K562 (cell line): ENCODE results near the gene CTF1. TPM values are rescaled to one million over a fixed set of nuclear protein-coding genes. Genes with fewer than 3 reads are reported as not detected.
A peak's percentile ranks its signal among the peaks of the same experiment; 100 is the strongest.

Experiments
- ATAC-seq: fragments of 200-7000 bp; cut with Tn5 transposase; 3 replicates; pipeline ENCODE4 v1.9.1; 2020; ENCODE audit warnings: moderate library complexity
- BruUV-seq: library from RNA; stranded (reverse); fragments of 400-500 nt; replicated peaks from 2 replicates; lab custom pipeline; 2021; lab: Mats Ljungman, UMichigan
- CTCF ChIA-PET: fragments of 300-600 bp; formaldehyde crosslinking; extraction: SDS; loops from one replicate; lab custom pipeline; 2021; ENCODE audit warnings: low intra/inter-chr PET ratio; lab: Yijun Ruan, JAX
- POLR2A ChIA-PET: fragments of 300-600, 350-650 bp; sonication (Branson Sonifier 250); formaldehyde crosslinking; extraction: SDS; loops from one replicate; lab custom pipeline; 2021; ENCODE audit warnings: antibody characterized with exemption, inconsistent platforms; lab: Yijun Ruan, JAX
- DNase-seq, 4 experiments: peaks; one replicate each; pipeline versions ENCODE4 v3.0.0 to v3.0.0-alpha.2; 2011 to 2018; ENCODE audit warnings: low spot score in 3 of 4, mixed read lengths in 3 of 4; ENCODE audit errors: extremely low read depth in 1 of 4
- FAIRE-seq: peaks from 2 replicates; lab custom pipeline; 2011; peaks lifted over from hg19 to GRCh38; lab: Jason Lieb, UNC
- H2AFZ ChIP-seq: 2 replicates; pipeline ENCODE4 v1.6.0; 2011; ENCODE audit warnings: low read depth, low read length, control low read depth, inconsistent platforms
- H3K27ac ChIP-seq: fragments of 200-600 bp; 3 replicates; pipeline ENCODE4 v1.8.0; 2011; ENCODE audit warnings: low read depth, mild to moderate bottlenecking, control low read depth, inconsistent platforms, low read length, moderate library complexity, mixed read lengths; ENCODE audit errors: extremely low read depth
- H3K27me3 ChIP-seq, 2 experiments: fragments of 300-600 bp in 1 of 2; 2 replicates in 1 of 2; 3 replicates in 1 of 2; pipeline versions ENCODE4 v1.6.0 to v1.8.0; 2011; ENCODE audit warnings: inconsistent platforms in 2 of 2, low read length in 2 of 2, mild to moderate bottlenecking in 1 of 2, mixed read lengths in 1 of 2, moderate library complexity in 1 of 2; ENCODE audit not compliant: control insufficient read depth in 2 of 2, insufficient read depth in 2 of 2
- H3K36me3 ChIP-seq: fragments of 300-600 bp; 3 replicates; pipeline ENCODE4 v1.8.0; 2011; ENCODE audit warnings: mild to moderate bottlenecking, low read length, inconsistent platforms; ENCODE audit not compliant: control insufficient read depth, insufficient read depth
- H3K4me1 ChIP-seq, 2 experiments: fragments of 200-600 bp in 1 of 2; replicated peaks in 1 of 2; 2 replicates in 1 of 2; 3 replicates in 1 of 2; pipeline versions ENCODE4 v1.5.1 to v1.8.0; 2011; ENCODE audit warnings: inconsistent platforms in 2 of 2, low read length in 2 of 2, mild to moderate bottlenecking in 1 of 2, mixed read lengths in 1 of 2, moderate library complexity in 1 of 2; ENCODE audit not compliant: control insufficient read depth in 2 of 2, insufficient read depth in 2 of 2
- H3K4me2 ChIP-seq: 2 replicates; pipeline ENCODE4 v1.6.1; 2011; ENCODE audit warnings: low read length, control low read depth, inconsistent platforms, mixed read lengths; ENCODE audit not compliant: insufficient read depth
- H3K4me3 ChIP-seq: fragments of 200-600 bp; sonication (generic), shearing (Covaris generic); 2 replicates; pipeline ENCODE4 v1.5.1; 2016; ENCODE audit warnings: control low read depth, inconsistent platforms
- H3K79me2 ChIP-seq: fragments of 200-600 bp; 3 replicates; pipeline ENCODE4 v1.8.0; 2011; ENCODE audit warnings: low read length, inconsistent platforms; ENCODE audit not compliant: control insufficient read depth, insufficient read depth
- H3K9ac ChIP-seq, 2 experiments: 2 replicates each; pipeline versions ENCODE4 v1.6.0 to v1.6.1; 2011; ENCODE audit warnings: low read depth in 2 of 2, low read length in 2 of 2, control low read depth in 1 of 2, inconsistent platforms in 1 of 2, mild to moderate bottlenecking in 1 of 2, mixed read lengths in 1 of 2; ENCODE audit not compliant: insufficient read depth in 1 of 2
- H3K9me1 ChIP-seq: one replicate; pipeline ENCODE4 v1.6.0; 2011; ENCODE audit warnings: inconsistent platforms, mild to moderate bottlenecking, low read length, moderate library complexity; ENCODE audit not compliant: control insufficient read depth, insufficient read depth
- H3K9me3 ChIP-seq: replicated peaks from 2 replicates; pipeline ENCODE4 v1.5.1; 2011; ENCODE audit warnings: low read depth, low read length, inconsistent platforms; ENCODE audit not compliant: control insufficient read depth, insufficient read depth
- H4K20me1 ChIP-seq: replicated peaks from 2 replicates; pipeline ENCODE4 v1.6.1; 2011; ENCODE audit warnings: low read length, inconsistent platforms, mixed read lengths; ENCODE audit not compliant: control insufficient read depth, insufficient read depth
- ADNP ChIP-seq: fragments of 200-800 bp; sonication (Bioruptor generic); IDR thresholded peaks from 2 replicates; pipeline ENCODE4 v1.6.1; 2016; ENCODE audit warnings: missing genetic modification characterization, missing compliant biosample characterization
- BCOR ChIP-seq: fragments of 450-650 bp; IDR thresholded peaks from 2 replicates; pipeline ENCODE4 v1.6.1; 2016
- KDM1A ChIP-seq, 2 experiments: fragments of 450-650 bp; IDR thresholded peaks; 2 replicates each; pipeline ENCODE4 v1.6.1; 2016; ENCODE audit warnings: mild to moderate bottlenecking in 2 of 2
- RBM25 ChIP-seq: fragments of 200-400 bp; formaldehyde crosslinking; IDR thresholded peaks from 2 replicates; pipeline ENCODE4 v1.6.1; 2018; ENCODE audit warnings: low read length, low read depth, moderate library complexity; ENCODE audit not compliant: severe bottlenecking
- SPI1 ChIP-seq: IDR thresholded peaks from 2 replicates; pipeline ENCODE4 v1.6.1; 2011; ENCODE audit warnings: low read depth, low read length, control low read depth, borderline replicate concordance
- WGBS: fragments of 100-300 bp; shearing (Covaris generic); methylation state at CpG from one replicate; pipeline ENCODE4 v1.1.6; 2016; ENCODE audit warnings: low coverage, mixed read lengths; ENCODE audit not compliant: insufficient coverage; ENCODE audit errors: missing lambda C conversion rate; 5-methylcytosine and 5-hydroxymethylcytosine counted together
- in situ Hi-C: fragments of 300-500 bp; cut with MboI; formaldehyde crosslinking; loops from 4 replicates; pipeline ENCODE4 v1.15.0; 2018; ENCODE audit warnings: inconsistent platforms, mixed read lengths
- intact Hi-C: fragments of 100-400 bp; cut with micrococcal nuclease; formaldehyde crosslinking; loops from 2 replicates; pipeline ENCODE4 v1.14.2; 2022
- polyA plus RNA-seq, 8 experiments: library from polyadenylated mRNA; depleted of rRNA in 4 of 8; stranded (reverse) in 5 of 8; unstranded in 3 of 8; fragments of >200 nt; fragmentation: Nextera tagmentation in 2 of 8; fragmentation: Illumina TruSeq in 1 of 8; extraction: Ambion mirVana in 2 of 8; extraction: Trizol in 1 of 8; gene quantifications; 2 replicates each; pipeline versions ENCODE4 v1.2.1 to v1.2.3, GENCODE V29; 2011 to 2014; ENCODE audit warnings: inconsistent platforms in 1 of 8, missing spikeins in 1 of 8
- total RNA-seq, 7 experiments: library from RNA; depleted of rRNA in 6 of 7; stranded (reverse); fragments of >200 nt in 6 of 7; fragmentation: Illumina TruSeq in 2 of 7; extraction: Trizol in 2 of 7; gene quantifications; 2 replicates each; pipeline versions ENCODE4 v1.2.1 to v1.2.3, GENCODE V29; 2011 to 2021; ENCODE audit warnings: low replicate concordance in 1 of 7
- TF ChIP-seq, protein P1 (sequence below): fragments of 450-650 bp; IDR thresholded peaks from 2 replicates; pipeline ENCODE4 v1.6.1; 2016; ENCODE audit warnings: borderline replicate concordance

CTF1 gene
- total and polyA plus RNA-seq, 9 of the 15 experiments (the other 6 are each of a cell fraction or from before 2014, with no cell fraction given) = 0.24 to 2.5 (median 0.44) TPM

DNA sequence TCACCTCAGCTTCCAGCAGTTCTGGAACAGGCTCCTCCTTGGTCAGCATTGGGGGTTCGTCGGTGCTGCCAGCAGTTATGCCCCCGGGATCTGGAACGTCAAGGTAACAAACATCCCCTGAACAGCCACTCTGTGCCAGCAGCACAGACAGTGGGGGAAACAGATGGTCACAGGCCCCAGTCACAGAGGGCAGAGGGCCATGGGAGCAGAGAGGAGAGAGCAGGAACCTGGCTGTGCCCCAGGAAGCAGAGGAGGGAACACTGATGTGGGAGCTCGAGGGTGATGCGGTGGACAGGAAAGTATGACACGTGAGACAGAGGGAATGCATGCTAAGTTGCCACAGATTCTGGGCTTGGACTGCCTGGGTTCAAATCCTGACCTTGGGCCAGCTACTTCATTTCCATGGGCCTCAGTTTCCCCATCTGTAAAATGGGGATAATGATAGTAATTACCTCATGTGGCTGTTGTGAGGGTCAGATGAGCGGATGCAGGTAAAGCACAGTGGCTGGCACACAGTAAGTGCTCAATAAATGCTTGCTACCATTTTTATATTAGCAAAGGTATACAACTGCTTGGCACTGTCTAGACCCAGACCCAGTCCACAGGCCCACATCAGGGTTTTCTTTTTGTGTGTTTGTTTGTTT is 7.4 kb upstream of the CTF1 start:
- ChIA-PET CTCF (no interaction called here), POLR2A (interaction anchor here (0.6 to 0.9 kb wide), 2 partner anchors 46 to 233 kb away, joined by 3 read pairs; no protein-coding TSS in a partner anchor)
- Histone ChIP-seq H3K4me1 (peaks cover 10 to 22% of the 10 kb centered on the region in 2 experiments; a peak in 4 of 5 replicates), H2AFZ (no peak overlapping the region), H3K79me2 (peaks cover 14% of the 10 kb centered on the region), H3K4me3 (no peak overlapping the region), H3K36me3 (peaks cover 62% of the 10 kb centered on the region; the same call in 2 of the 3 replicates), H3K27me3 (no peaks in the 10 kb centered on the region)
- WGBS = 92% methylated on average over 7 of the region's 8 CpGs
- in situ Hi-C loops (no loop called here), intact Hi-C loops (no loop called here)
- FAIRE-seq = no peak
- peak; percentile 81 for TF ChIP-seq BCOR
- 0 out of 2 replicates have a peak, but pooled peaks have one; percentile 51 for TF ChIP-seq ADNP (tag)
- no peak for TF ChIP-seq SPI1
- TF ChIP-seq, protein P1, sequence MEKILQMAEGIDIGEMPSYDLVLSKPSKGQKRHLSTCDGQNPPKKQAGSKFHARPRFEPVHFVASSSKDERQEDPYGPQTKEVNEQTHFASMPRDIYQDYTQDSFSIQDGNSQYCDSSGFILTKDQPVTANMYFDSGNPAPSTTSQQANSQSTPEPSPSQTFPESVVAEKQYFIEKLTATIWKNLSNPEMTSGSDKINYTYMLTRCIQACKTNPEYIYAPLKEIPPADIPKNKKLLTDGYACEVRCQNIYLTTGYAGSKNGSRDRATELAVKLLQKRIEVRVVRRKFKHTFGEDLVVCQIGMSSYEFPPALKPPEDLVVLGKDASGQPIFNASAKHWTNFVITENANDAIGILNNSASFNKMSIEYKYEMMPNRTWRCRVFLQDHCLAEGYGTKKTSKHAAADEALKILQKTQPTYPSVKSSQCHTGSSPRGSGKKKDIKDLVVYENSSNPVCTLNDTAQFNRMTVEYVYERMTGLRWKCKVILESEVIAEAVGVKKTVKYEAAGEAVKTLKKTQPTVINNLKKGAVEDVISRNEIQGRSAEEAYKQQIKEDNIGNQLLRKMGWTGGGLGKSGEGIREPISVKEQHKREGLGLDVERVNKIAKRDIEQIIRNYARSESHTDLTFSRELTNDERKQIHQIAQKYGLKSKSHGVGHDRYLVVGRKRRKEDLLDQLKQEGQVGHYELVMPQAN = no peak
- TF ChIP-seq KDM1A (IDR thresholded peaks at IDR 0.05) = peak in 1 of 2 experiments; percentile 26; a peak in 2 of 4 replicates
- peak; percentile 84 for TF ChIP-seq RBM25
- TF ChIP-seq, all 486 proteins: peak for 4
- ATAC-seq (no peak), DNase-seq (no peak)
- no peaks in the 10 kb centered on the region for H3K9me1 ChIP-seq
- H3K9ac ChIP-seq = peak overlapping the region in 1 of 2 experiments; percentile 66; a peak in 2 of 4 replicates
- H3K9me3 ChIP-seq = no peaks in the 10 kb centered on the region
- H4K20me1 ChIP-seq = no peaks in the 10 kb centered on the region
- no peak overlapping the region for H3K27ac ChIP-seq
- no TSS peak for BruUV-seq
- H3K4me2 ChIP-seq = no peak overlapping the region
